HFF-Myc (cell line): ENCODE results near the gene CHST12.

ENCODE experiments used
- DNase-seq: peaks from one replicate; pipeline ENCODE4 v3.0.0-alpha.2; 2011; ENCODE audit warnings: low read depth; ENCODE audit errors: extremely low read depth
- H3K4me3 ChIP-seq: replicated peaks from 2 replicates; pipeline ENCODE4 v1.5.1; 2011; ENCODE audit warnings: low read depth, mild to moderate bottlenecking, control low read depth, low read length
- TF ChIP-seq, protein P1 (sequence below): IDR thresholded peaks from 2 replicates; pipeline ENCODE4 v1.5.1; 2012; ENCODE audit warnings: mild to moderate bottlenecking, low read depth, low read length, control low read depth; ENCODE audit errors: missing control alignments

Gene CHST12

DNA sequence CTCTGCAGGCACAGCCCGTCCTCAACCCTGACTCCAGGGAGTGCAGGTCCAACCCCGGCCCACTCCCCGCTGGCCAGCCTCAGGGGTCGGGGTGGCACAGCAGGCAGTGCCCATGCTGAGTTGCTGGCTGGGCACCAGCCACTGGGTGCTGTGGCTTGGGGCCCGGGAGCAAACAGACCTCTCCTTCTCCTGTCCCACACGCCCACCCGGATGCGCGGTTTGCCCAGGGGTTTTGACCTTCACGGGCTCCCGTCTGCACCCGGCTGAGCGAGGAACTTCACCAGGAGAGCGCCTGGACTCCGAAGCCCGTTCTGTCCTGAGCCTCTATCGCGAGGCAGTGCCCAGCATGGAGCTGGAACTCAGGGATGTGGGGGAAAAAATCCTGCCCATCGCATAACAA, 75.4 kb downstream of the CHST12 start:
- no peak overlapping the region for H3K4me3 ChIP-seq
- TF ChIP-seq, protein P1, sequence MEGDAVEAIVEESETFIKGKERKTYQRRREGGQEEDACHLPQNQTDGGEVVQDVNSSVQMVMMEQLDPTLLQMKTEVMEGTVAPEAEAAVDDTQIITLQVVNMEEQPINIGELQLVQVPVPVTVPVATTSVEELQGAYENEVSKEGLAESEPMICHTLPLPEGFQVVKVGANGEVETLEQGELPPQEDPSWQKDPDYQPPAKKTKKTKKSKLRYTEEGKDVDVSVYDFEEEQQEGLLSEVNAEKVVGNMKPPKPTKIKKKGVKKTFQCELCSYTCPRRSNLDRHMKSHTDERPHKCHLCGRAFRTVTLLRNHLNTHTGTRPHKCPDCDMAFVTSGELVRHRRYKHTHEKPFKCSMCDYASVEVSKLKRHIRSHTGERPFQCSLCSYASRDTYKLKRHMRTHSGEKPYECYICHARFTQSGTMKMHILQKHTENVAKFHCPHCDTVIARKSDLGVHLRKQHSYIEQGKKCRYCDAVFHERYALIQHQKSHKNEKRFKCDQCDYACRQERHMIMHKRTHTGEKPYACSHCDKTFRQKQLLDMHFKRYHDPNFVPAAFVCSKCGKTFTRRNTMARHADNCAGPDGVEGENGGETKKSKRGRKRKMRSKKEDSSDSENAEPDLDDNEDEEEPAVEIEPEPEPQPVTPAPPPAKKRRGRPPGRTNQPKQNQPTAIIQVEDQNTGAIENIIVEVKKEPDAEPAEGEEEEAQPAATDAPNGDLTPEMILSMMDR = no peak
- DNase-seq = no peak

DNA sequence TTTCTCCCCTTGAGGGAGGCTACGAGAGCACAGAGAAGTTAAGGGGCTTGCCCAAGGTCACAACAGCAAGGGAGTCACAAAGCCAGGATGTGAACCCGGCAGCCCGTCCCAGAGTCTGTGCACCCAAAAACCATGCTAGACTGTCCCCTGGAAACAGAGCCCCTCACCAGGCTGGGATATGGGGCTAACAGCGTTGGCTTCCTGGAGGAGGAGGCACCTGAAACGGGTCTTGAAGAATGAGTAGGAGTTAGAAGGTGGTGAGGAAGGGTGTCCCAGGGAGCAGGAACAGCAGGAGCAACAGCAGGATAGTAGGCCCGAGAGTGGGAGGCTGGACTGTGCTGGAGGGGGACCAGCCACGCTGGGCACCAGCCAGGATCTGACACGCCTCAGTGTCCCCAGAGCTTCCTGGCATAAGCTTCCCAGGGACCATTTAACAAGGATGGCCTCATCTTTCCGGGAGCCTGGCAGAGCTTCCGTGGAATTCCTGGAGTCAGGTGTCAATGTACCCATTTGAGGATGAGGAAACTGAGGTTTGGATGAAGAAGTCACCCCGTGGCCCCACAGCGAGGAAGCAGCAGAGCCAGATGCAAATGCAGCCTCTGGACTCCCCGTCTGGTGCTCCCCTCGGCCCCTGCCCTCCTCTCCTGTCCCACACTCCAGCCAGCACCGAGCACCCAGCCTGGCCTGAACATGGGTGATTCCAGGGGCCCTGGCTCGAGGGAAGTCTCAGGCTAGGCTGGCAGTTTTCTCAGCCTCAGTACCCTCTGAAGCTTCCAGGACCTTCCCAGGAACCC, 76.1 kb downstream of the CHST12 start:
- TF ChIP-seq, protein P1 = no peak
- H3K4me3 ChIP-seq = no peak overlapping the region
- DNase-seq = no peak

DNA sequence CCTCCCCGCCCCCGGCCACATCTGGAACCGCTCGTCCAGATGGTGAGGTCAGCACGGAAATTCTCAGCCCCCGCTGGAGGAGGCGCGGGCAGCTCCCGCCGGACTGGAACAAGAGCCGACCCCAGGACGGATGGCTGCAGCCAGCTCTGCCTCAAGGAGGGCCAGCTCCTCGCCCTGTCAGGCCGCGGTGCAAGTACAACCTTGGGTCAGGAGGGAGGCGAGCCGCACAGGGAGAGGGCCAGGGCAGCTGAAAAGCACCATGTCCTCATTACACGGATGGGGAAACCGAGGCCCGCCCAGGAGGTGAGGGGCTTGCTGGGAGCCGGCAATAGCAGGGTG, 76.6 kb downstream of the CHST12 start:
- TF ChIP-seq, protein P1 = no peak
- H3K4me3 ChIP-seq = no peak overlapping the region
- no peak for DNase-seq

DNA sequence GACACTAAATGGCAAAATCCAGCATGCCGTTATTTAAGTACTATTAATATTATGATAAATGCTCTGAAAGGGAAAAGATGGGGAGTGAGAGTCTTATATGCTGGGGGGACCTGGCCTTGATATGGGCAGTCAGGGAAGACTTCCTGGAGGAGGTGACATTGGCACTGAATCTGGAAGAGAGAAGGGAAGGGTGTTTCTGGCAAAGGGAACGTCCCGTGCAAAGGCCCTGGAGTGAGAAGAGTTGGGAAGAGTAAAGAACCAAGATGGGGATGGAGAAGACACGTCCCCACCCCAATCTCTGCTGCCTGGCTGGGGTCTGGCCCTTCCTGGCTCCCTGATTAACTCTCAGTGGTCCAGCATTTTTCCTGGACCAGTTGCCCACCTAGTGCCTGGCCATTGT, 77.8 kb downstream of the CHST12 start:
- no peak for DNase-seq
- H3K4me3 ChIP-seq = no peak overlapping the region
- TF ChIP-seq, protein P1 = no peak

DNA sequence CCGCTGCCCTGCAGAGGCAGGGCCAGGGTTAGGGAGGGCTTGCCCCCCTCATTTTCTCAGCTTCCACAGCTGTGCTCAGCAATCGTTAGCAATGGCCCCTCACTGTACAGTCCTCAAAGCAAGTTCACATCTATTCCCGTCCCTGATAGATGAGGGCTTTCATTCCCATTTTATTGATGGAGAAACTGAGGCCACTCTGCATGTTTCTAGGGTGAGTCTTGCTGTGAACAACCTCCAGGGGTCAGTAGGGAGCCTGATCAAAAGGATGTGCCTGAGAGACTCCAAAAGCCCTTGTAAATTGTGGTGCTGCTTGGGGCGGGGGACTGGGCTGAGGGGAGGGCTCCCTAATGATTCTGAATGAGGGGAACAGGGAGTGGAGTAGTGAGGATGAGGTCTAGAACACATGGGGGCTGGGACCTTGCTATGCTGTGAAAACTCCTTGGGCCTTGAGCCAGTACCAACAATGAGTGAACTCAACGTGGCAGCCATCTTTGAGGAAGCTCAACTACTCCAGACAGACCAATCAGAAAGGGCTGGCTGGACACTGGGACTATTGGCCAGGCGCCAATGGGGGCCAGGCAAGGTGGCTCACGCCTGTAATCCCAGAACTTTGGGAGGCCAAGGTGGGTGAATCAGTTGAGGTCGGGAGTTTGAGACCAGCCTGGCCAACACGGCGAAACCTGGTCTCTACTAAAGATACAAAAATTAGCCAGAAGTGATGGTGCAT, 79.5 kb downstream of the CHST12 start:
- no peak for DNase-seq
- H3K4me3 ChIP-seq = no peak overlapping the region
- TF ChIP-seq, protein P1 = peak; percentile 11

DNA sequence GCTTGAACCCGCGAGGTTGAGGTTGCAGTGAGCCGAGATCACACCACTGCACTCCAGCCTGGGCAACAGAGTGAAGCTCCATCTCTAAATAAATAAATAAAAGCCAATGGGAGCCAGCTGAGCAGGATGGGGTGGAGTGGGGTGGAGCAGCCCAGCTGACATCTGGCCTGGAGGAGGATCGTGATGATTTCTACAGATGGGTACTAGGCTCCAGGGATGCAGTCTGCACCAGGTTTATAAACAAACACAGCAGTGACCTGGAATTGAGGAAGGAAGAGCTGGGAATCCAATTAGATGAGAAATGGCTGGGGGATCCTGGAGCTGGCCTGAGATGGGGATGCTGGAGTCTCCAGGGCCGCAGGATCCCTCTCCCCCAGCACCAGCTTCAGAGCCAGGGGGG, 80.1 kb downstream of the CHST12 start:
- no peak for DNase-seq
- TF ChIP-seq, protein P1 = no peak
- H3K4me3 ChIP-seq = no peak overlapping the region
